Caco-2 (cell line): ENCODE measurements around the gene ST6GALNAC2. TPM values are rescaled to one million over a fixed set of nuclear protein-coding genes. Genes with fewer than 3 reads are reported as not detected.

ENCODE experiments used
- BruUV-seq: library from RNA; stranded (reverse); fragments of 400-500 nt; replicated peaks from 2 replicates; lab custom pipeline; 2021; lab: Mats Ljungman, UMichigan
- CTCF ChIA-PET: fragments of 300-600 bp; sonication (Branson Sonifier 250); formaldehyde crosslinking; loops from one replicate; lab custom pipeline; 2022; ENCODE audit warnings: antibody characterized with exemption; lab: Charles Lee
- POLR2A ChIA-PET: fragments of 300-600 bp; sonication (Branson Sonifier 250); formaldehyde crosslinking; loops from one replicate; lab custom pipeline; 2022; ENCODE audit warnings: antibody characterized with exemption; lab: Charles Lee
- DNase-seq, 2 experiments: peaks; one replicate each; pipeline versions ENCODE4 v3.0.0 to v3.0.0-alpha.2; 2020 to 2022
- H3K27me3 ChIP-seq: replicated peaks from 2 replicates; pipeline ENCODE4 v1.6.0; 2011; ENCODE audit warnings: low read length; ENCODE audit not compliant: control insufficient read depth, insufficient read depth
- H3K36me3 ChIP-seq: 2 replicates; pipeline ENCODE4 v1.5.1; 2011; ENCODE audit warnings: low read length; ENCODE audit not compliant: control insufficient read depth, insufficient read depth
- H3K4me1 ChIP-seq: fragments of 250-450 bp; sonication (Bioruptor Pico); 2 replicates; pipeline ENCODE4 v1.5.1; 2020; ENCODE audit warnings: mild to moderate bottlenecking
- H3K4me3 ChIP-seq: 2 replicates; pipeline ENCODE4 v1.5.1; 2011; ENCODE audit warnings: low read depth, mild to moderate bottlenecking, control low read depth, low read length
- H3K9me3 ChIP-seq: fragments of 250-450 bp; sonication (Bioruptor Pico); 2 replicates; pipeline ENCODE4 v1.5.1; 2020; ENCODE audit warnings: mild to moderate bottlenecking, moderate library complexity
- H3K27ac Mint-ChIP-seq: one replicate; pipeline ENCODE4 v1.8.0; 2022; ENCODE audit warnings: mixed read lengths; ENCODE audit not compliant: unreplicated experiment
- H3K27me3 Mint-ChIP-seq: one replicate; pipeline ENCODE4 v1.8.0; 2022; ENCODE audit warnings: mixed read lengths; ENCODE audit not compliant: insufficient read depth, unreplicated experiment
- H3K36me3 Mint-ChIP-seq: one replicate; pipeline ENCODE4 v1.8.0; 2022; ENCODE audit warnings: mild to moderate bottlenecking, mixed read lengths; ENCODE audit not compliant: insufficient read depth, unreplicated experiment
- H3K4me1 Mint-ChIP-seq: one replicate; pipeline ENCODE4 v1.8.0; 2022; ENCODE audit warnings: low read depth, mixed read lengths; ENCODE audit not compliant: unreplicated experiment
- H3K4me3 Mint-ChIP-seq: one replicate; pipeline ENCODE4 v1.8.0; 2022; ENCODE audit warnings: mild to moderate bottlenecking, moderate library complexity, mixed read lengths; ENCODE audit not compliant: unreplicated experiment
- H3K9me3 Mint-ChIP-seq: one replicate; pipeline ENCODE4 v1.8.0; 2022; ENCODE audit warnings: mixed read lengths; ENCODE audit not compliant: unreplicated experiment
- CTCF ChIP-seq, 2 experiments: fragments of 200-600 bp in 1 of 2; IDR thresholded peaks; 1 replicate in 1 of 2; 2 replicates in 1 of 2; pipeline versions ENCODE4 v1.5.1 to v1.8.0; 2011 to 2022; ENCODE audit warnings: antibody characterized with exemption in 1 of 2, control low read depth in 1 of 2, inconsistent platforms in 1 of 2, low read depth in 1 of 2, low read length in 1 of 2, mild to moderate bottlenecking in 1 of 2, moderate library complexity in 1 of 2; ENCODE audit not compliant: insufficient read depth in 1 of 2, severe bottlenecking in 1 of 2, unreplicated experiment in 1 of 2
- intact Hi-C: fragments of 100-400 bp; cut with micrococcal nuclease; formaldehyde crosslinking; loops from one replicate; pipeline ENCODE4 v1.10.0; 2022; ENCODE audit not compliant: unreplicated experiment
- total RNA-seq: library from RNA; stranded (reverse); gene quantifications from 2 replicates; pipeline ENCODE4 v1.2.3, GENCODE V29; 2022

The ST6GALNAC2 gene
- total RNA-seq, 1 experiment from 2014 or later, result 0.77 TPM

- Histone ChIP-seq H3K27me3 (no peaks in the 10 kb centered on the region), H3K4me3 (peak overlapping the region; percentile 77), H3K36me3 (peaks cover 8% of the 10 kb centered on the region), H3K9me3 (no peaks in the 10 kb centered on the region), H3K4me1 (peaks cover 25% of the 10 kb centered on the region)
- no peaks in the 10 kb centered on the region for H3K27me3 Mint-ChIP-seq
- peaks cover 12% of the 10 kb centered on the region for H3K4me1 Mint-ChIP-seq
- peak in 1 of 2 experiments; percentile 46 for DNase-seq
- peak overlapping the region; percentile 90 for H3K4me3 Mint-ChIP-seq
- H3K27ac Mint-ChIP-seq, result peak overlapping the region; percentile 100
- peaks cover 64% of the 10 kb centered on the region for H3K36me3 Mint-ChIP-seq
- TF ChIP-seq CTCF (IDR thresholded peaks at IDR 0.05; ENCODE audit: insufficient read depth in 1 of 2, low read depth in 1 of 2, low read length in 1 of 2, severe bottlenecking in 1 of 2, unreplicated experiment in 1 of 2), result peak; percentile 66 to 68
- ChIA-PET POLR2A (interaction anchor here (0.5 to 1.9 kb wide), 5 partner anchors 73 to 155 kb away, joined by 3 to 13 read pairs (median 4); no protein-coding TSS in a partner anchor), CTCF (interaction anchor here (0.7 to 2.7 kb wide), 12 partner anchors 9 to 168 kb away, joined by 3 to 19 read pairs (median 8); partner anchors contain the start of genes JMJD6 and METTL23)
- no peaks in the 10 kb centered on the region for H3K9me3 Mint-ChIP-seq
- intact Hi-C loops, result loop anchor here (1.0 kb wide), 1 partner anchor 66 kb away; no protein-coding TSS in a partner anchor
- BruUV-seq, result no TSS peak
Observed at GRCh38 chr17:76558198-76559095, 27.2 kb downstream of the ST6GALNAC2 start.

- peak overlapping the region; percentile 100 for H3K27ac Mint-ChIP-seq
- peak; percentile 89 to 92 for TF ChIP-seq CTCF (IDR thresholded peaks at IDR 0.05; ENCODE audit: insufficient read depth in 1 of 2, low read depth in 1 of 2, low read length in 1 of 2, severe bottlenecking in 1 of 2, unreplicated experiment in 1 of 2)
- H3K9me3 ChIP-seq, result no peaks in the 10 kb centered on the region
- H3K27me3 ChIP-seq, result no peaks in the 10 kb centered on the region
- H3K4me3 Mint-ChIP-seq, result peak overlapping the region; percentile 90
- intact Hi-C loops, result loop anchor here (1.0 to 2.0 kb wide), 3 partner anchors 67 to 157 kb away; no protein-coding TSS in a partner anchor
- peak overlapping the region; percentile 77 for H3K4me3 ChIP-seq
- H3K27me3 Mint-ChIP-seq, result no peaks in the 10 kb centered on the region
- H3K36me3 Mint-ChIP-seq, result peaks cover 55% of the 10 kb centered on the region
- peak; percentile 98 to 99 for DNase-seq
- H3K4me1 ChIP-seq, result peaks cover 25% of the 10 kb centered on the region
- POLR2A ChIA-PET, result interaction anchor here (0.5 to 1.9 kb wide), 29 partner anchors 9 to 1293 kb away, joined by 3 to 19 read pairs (median 4); partner anchors contain the start of genes MFSD11, MXRA7, PRCD and PRPSAP1
- H3K36me3 ChIP-seq, result peaks cover 6% of the 10 kb centered on the region; the same call in 1 of the 2 replicates
- TSS peak; percentile 77 for BruUV-seq
- CTCF ChIA-PET, result interaction anchor here (0.6 to 2.7 kb wide), 24 partner anchors 10 to 171 kb away, joined by 3 to 21 read pairs (median 4); partner anchors contain the start of genes JMJD6, METTL23, PRCD and ST6GALNAC2
- no peaks in the 10 kb centered on the region for H3K9me3 Mint-ChIP-seq
- H3K4me1 Mint-ChIP-seq, result peaks cover 12% of the 10 kb centered on the region
Observed at GRCh38 chr17:76557368-76558197, 28.1 kb downstream of the ST6GALNAC2 start.
